Stomach (tissue), 4 donors: ENCODE data around the gene OR11H6.

Experiments used
- CTCF ChIP-seq, 7 experiments: fragments of 450-650 bp in 4 of 7; fragments of 200-600 bp in 3 of 7; sonication (generic) in 3 of 7; IDR thresholded peaks; one replicate each; pipeline ENCODE4 v1.5.1; 2016 to 2019; ENCODE audit warnings: antibody characterized with exemption in 7 of 7, control low read depth in 2 of 7, mild to moderate bottlenecking in 1 of 7
- POLR2AphosphoS5 ChIP-seq, 3 donors: sonication (generic); formaldehyde crosslinking; IDR thresholded peaks; one replicate each; pipeline ENCODE4 v1.6.1; 2016; ENCODE audit warnings: antibody characterized with exemption in 3 of 3

GRCh38 chr14:20176330-20176729, 47.2 kb upstream of the OR11H6 start:
- TF ChIP-seq POLR2AphosphoS5 (IDR thresholded peaks at IDR 0.05) (no peak), CTCF (IDR thresholded peaks at IDR 0.05) (no peak)
